ENCODE results near the gene PLCXD1.
"Not testable (repeated sequence)": the region's sequence is repeated elsewhere in the genome, so short reads cannot be mapped to it uniquely, and the experiment has no call there.

The PLCXD1 gene

GRCh38 chrX:291411-291901 is 10.3 kb downstream of the PLCXD1 start:
- DNase-seq (ENCODE audit: low read depth): no peak

GRCh38 chrX:292900-293897 is 12.0 kb downstream of the PLCXD1 start:
- no peak for DNase-seq (ENCODE audit: low read depth)

- no peak for DNase-seq (ENCODE audit: low read depth)
Observed at GRCh38 chrX:295136-295535, 14.0 kb downstream of the PLCXD1 start.

- DNase-seq (ENCODE audit: low read depth): no peak
Observed at GRCh38 chrX:298993-299392, 17.8 kb downstream of the PLCXD1 start.

- DNase-seq (ENCODE audit: low read depth): no peak
Observed at GRCh38 chrX:300334-300733, 19.2 kb downstream of the PLCXD1 start.

- DNase-seq (ENCODE audit: low read depth): no peak
Observed at GRCh38 chrX:302975-303374, 21.8 kb downstream of the PLCXD1 start.

GRCh38 chrX:305781-306613 is 24.8 kb downstream of the PLCXD1 start:
- not testable (repeated sequence) for DNase-seq (ENCODE audit: low read depth)

GRCh38 chrX:306614-307251 is 25.6 kb downstream of the PLCXD1 start:
- DNase-seq (ENCODE audit: low read depth): not testable (repeated sequence)

- DNase-seq (ENCODE audit: low read depth): no peak
Observed at GRCh38 chrX:307261-308111, 26.3 kb downstream of the PLCXD1 start.

GRCh38 chrX:308821-309520 is 27.8 kb downstream of the PLCXD1 start:
- no peak for DNase-seq (ENCODE audit: low read depth)

- no peak for DNase-seq (ENCODE audit: low read depth)
Observed at GRCh38 chrX:310621-311155, 29.5 kb downstream of the PLCXD1 start.

- no peak for DNase-seq (ENCODE audit: low read depth)
Observed at GRCh38 chrX:311156-312129, 30.3 kb downstream of the PLCXD1 start.

- DNase-seq (ENCODE audit: low read depth): no peak
Observed at GRCh38 chrX:312621-313331, 31.6 kb downstream of the PLCXD1 start.

- no peak for DNase-seq (ENCODE audit: low read depth)
Observed at GRCh38 chrX:313546-313945, 32.4 kb downstream of the PLCXD1 start.

GRCh38 chrX:314049-314448 is 32.9 kb downstream of the PLCXD1 start:
- DNase-seq (ENCODE audit: low read depth): no peak

- DNase-seq (ENCODE audit: low read depth): no peak
Observed at GRCh38 chrX:314781-315595, 33.8 kb downstream of the PLCXD1 start.
